ENCODE data around the gene KLHL35. TPM values are rescaled to one million over a fixed set of nuclear protein-coding genes. Genes with fewer than 3 reads are reported as not detected.

Gene KLHL35
- total and polyA plus RNA-seq, 2 experiments from 2014 or later = 0.10 to 0.28 TPM

DNA sequence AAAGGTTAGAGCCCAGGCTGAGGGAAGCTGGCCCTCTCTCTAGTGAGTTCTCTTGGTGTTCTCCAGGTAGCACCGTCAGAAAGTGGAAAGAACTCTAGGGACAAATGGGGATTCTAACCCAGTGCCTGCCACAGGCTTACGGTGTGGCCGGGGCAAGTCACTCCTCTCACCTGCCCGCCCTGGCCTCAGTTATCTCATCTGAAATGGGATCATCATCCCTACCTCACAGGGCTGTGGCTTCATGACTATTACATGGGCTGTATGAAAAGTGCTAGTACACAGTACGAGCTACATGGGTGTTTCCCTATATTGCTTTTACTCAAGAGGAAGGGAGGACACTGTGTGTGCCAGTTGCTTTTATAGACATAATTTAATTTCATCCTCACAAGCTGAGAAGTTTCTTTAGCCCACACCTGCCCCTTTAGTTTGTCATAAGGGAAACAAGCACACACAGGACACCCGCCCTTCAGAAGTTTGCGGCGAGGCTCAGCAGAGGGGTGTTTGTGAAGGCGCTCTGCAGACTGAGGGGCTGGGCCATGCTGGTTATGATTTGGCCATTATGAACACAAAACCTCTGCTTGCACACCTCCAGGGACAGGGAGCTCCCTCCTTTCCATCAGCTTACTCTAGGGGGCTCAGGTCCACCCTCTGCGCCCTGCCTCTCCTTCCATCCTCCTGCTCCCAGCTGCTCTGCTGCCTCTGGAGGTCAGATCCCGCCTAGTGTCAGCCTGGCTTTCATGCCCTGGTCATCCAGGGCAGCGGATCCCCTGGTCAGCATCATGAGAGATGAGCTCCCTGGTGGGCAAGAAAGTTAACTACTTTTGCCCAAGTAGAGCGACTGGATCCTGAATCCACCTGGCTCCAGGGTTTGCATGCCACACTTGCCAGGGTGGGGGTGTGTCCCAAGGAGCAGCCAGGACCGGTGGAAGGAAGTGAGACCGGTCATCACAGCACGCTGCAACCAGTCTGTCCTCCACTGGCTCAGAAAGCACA lies 1.2 kb downstream of the KLHL35 start:
- peaks cover 64% of the 10 kb centered on the region for H3K27me3 Mint-ChIP-seq (ENCODE audit: insufficient read depth, low read depth, poor library complexity)
- Histone ChIP-seq H3K4me3 (no peak overlapping the region), H2AFZ (no peak overlapping the region), H3K27me3 (ENCODE audit: insufficient read depth) (peaks cover 66% of the 10 kb centered on the region), H4K20me1 (replicated peaks; ENCODE audit: insufficient read depth) (no peaks in the 10 kb centered on the region; the same call in 1 of the 2 replicates), H3K27ac (ENCODE audit: low read depth) (no peak overlapping the region), H3K79me2 (replicated peaks; ENCODE audit: insufficient read depth) (no peaks in the 10 kb centered on the region), H3K36me3 (ENCODE audit: insufficient read depth) (no peaks in the 10 kb centered on the region), H3K4me2 (peak overlapping the region; percentile 71; the same call in 1 of the 2 replicates), H3K4me1 (ENCODE audit: insufficient read depth) (peaks cover 10% of the 10 kb centered on the region), H3F3A (replicated peaks; ENCODE audit: low read depth) (peaks cover 6% of the 10 kb centered on the region; the same call in 1 of the 2 replicates), H3K9me2 (ENCODE audit: insufficient read depth) (no peaks in the 10 kb centered on the region)
- H3K4me1 Mint-ChIP-seq = peaks cover 25% of the 10 kb centered on the region
- DNase-seq (ENCODE audit: low spot score) (peak; percentile 55), ATAC-seq (peak; percentile 15)
- no peak overlapping the region for H3K27ac Mint-ChIP-seq
- H3K4me3 Mint-ChIP-seq = peak overlapping the region; percentile 66
- no peak for TF ChIP-seq JUNB (IDR thresholded peaks at IDR 0.05; ENCODE audit: unreplicated experiment)
- peak; percentile 22 for TF ChIP-seq EZH2 (IDR thresholded peaks at IDR 0.05; ENCODE audit: low read depth, unreplicated experiment)
- TF ChIP-seq, protein P1, sequence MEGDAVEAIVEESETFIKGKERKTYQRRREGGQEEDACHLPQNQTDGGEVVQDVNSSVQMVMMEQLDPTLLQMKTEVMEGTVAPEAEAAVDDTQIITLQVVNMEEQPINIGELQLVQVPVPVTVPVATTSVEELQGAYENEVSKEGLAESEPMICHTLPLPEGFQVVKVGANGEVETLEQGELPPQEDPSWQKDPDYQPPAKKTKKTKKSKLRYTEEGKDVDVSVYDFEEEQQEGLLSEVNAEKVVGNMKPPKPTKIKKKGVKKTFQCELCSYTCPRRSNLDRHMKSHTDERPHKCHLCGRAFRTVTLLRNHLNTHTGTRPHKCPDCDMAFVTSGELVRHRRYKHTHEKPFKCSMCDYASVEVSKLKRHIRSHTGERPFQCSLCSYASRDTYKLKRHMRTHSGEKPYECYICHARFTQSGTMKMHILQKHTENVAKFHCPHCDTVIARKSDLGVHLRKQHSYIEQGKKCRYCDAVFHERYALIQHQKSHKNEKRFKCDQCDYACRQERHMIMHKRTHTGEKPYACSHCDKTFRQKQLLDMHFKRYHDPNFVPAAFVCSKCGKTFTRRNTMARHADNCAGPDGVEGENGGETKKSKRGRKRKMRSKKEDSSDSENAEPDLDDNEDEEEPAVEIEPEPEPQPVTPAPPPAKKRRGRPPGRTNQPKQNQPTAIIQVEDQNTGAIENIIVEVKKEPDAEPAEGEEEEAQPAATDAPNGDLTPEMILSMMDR (conservative IDR thresholded peaks at IDR 0.05; ENCODE audit: low read depth in 2 of 2) = peak; percentile 17 to 32; a peak in 2 of 4 replicates
- peaks cover 21% of the 10 kb centered on the region for H3K9me3 Mint-ChIP-seq
- H3K36me3 Mint-ChIP-seq (ENCODE audit: low read depth) = peaks cover 20% of the 10 kb centered on the region

DNA sequence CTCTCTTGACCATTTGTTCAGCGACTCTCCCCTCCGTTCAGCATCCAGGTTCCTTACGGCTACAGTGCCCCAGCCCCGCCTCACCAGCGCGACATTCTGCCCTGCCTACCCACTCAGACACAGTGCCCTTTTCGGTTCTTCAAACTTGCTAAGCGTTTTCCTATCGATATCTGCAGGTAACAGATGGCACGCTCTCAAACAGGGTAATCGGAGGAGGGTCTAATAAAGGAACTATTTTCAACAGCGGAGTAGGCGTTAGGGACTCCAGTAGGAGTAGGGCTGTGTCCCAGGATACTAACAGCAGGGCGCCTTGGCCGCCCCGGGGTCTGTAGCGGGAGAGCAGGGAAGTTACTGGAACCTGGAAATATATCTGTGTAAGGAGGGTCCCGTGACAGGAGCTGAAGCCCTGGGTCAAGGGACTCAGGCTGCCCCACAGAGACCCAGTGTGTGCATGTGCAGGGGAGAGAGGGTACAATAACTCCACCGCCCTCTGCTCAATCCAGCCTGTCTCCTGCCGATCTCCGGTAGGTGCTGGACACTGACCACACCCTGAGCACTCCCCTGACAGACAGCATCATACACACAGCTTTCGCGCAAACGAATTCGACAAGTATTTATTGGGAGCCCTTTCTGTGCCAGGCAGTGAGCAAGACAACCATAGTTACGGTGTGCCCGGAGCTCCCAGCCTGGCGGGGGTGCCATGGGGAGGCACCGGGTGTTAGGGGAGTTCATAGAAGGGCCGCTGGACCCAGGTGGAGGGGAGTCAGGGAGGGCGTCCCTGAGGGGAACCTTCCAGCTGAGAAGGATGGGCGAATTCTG lies 2.1 kb downstream of the KLHL35 start:
- Histone ChIP-seq H3K9me2 (ENCODE audit: insufficient read depth) (no peaks in the 10 kb centered on the region), H3K27ac (ENCODE audit: low read depth) (no peak overlapping the region), H3K4me3 (peak overlapping the region; percentile 52), H2AFZ (peak overlapping the region; percentile 92), H3K4me2 (peak overlapping the region; percentile 75), H3K4me1 (ENCODE audit: insufficient read depth) (peaks cover 10% of the 10 kb centered on the region), H3K36me3 (ENCODE audit: insufficient read depth) (no peaks in the 10 kb centered on the region), H3F3A (replicated peaks; ENCODE audit: low read depth) (peaks cover 6% of the 10 kb centered on the region; the same call in 1 of the 2 replicates), H3K79me2 (replicated peaks; ENCODE audit: insufficient read depth) (no peaks in the 10 kb centered on the region), H3K27me3 (ENCODE audit: insufficient read depth) (peaks cover 66% of the 10 kb centered on the region), H4K20me1 (replicated peaks; ENCODE audit: insufficient read depth) (no peaks in the 10 kb centered on the region; the same call in 1 of the 2 replicates)
- no peak for ATAC-seq
- no peak for DNase-seq (ENCODE audit: low spot score)
- Mint-ChIP-seq H3K9me3 (peaks cover 21% of the 10 kb centered on the region), H3K27ac (no peak overlapping the region), H3K4me3 (peak overlapping the region; percentile 67), H3K27me3 (ENCODE audit: insufficient read depth, low read depth, poor library complexity) (peaks cover 64% of the 10 kb centered on the region), H3K36me3 (ENCODE audit: low read depth) (peaks cover 20% of the 10 kb centered on the region), H3K4me1 (peaks cover 25% of the 10 kb centered on the region)
- peak; percentile 84 for TF ChIP-seq EZH2 (IDR thresholded peaks at IDR 0.05; ENCODE audit: low read depth, unreplicated experiment)
- no peak for TF ChIP-seq ZNF331 (CRISPR knock-in tag; IDR thresholded peaks at IDR 0.05; ENCODE audit: low read depth)
- no peak for TF ChIP-seq JUNB (IDR thresholded peaks at IDR 0.05; ENCODE audit: unreplicated experiment)
- TF ChIP-seq POLR2AphosphoS5 (IDR thresholded peaks at IDR 0.05; ENCODE audit: low read depth) = no peak
- TF ChIP-seq, protein P1 (conservative IDR thresholded peaks at IDR 0.05; ENCODE audit: low read depth in 2 of 2) = no peak

Data from GM23338 (cell line).